ENCODE measurements around the gene CLCNKB.

The CLCNKB gene

GRCh38 chr1:16087733-16088132 lies 44.2 kb downstream of the CLCNKB start:
- Histone ChIP-seq H3K27ac (ENCODE audit: low read length) (no peak overlapping the region), H3K27me3 (ENCODE audit: control insufficient read depth, insufficient read depth, low read length) (no peaks in the 10 kb centered on the region), H3K4me1 (ENCODE audit: control insufficient read depth, low read depth, low read length) (no peaks in the 10 kb centered on the region), H3K9ac (ENCODE audit: low read length) (no peak overlapping the region), H3K4me3 (ENCODE audit: low read length) (no peak overlapping the region), H3K36me3 (ENCODE audit: control insufficient read depth, low read depth, low read length) (no peaks in the 10 kb centered on the region), H3K9me3 (ENCODE audit: control insufficient read depth, low read depth, low read length) (no peaks in the 10 kb centered on the region)

- H3K9ac ChIP-seq (ENCODE audit: low read length): no peak overlapping the region
Observed at GRCh38 chr1:16088351-16088911, 44.8 kb downstream of the CLCNKB start.

GRCh38 chr1:16088996-16089395 lies 45.4 kb downstream of the CLCNKB start:
- no peak overlapping the region for H3K27ac ChIP-seq (ENCODE audit: low read length)
- H3K27me3 ChIP-seq (ENCODE audit: control insufficient read depth, insufficient read depth, low read length): no peaks in the 10 kb centered on the region
- no peak overlapping the region for H3K4me3 ChIP-seq (ENCODE audit: low read length)
- no peak overlapping the region for H3K9ac ChIP-seq (ENCODE audit: low read length)
- no peaks in the 10 kb centered on the region for H3K9me3 ChIP-seq (ENCODE audit: control insufficient read depth, low read depth, low read length)
- peaks cover 2% of the 10 kb centered on the region for H3K4me1 ChIP-seq (ENCODE audit: control insufficient read depth, low read depth, low read length)
- H3K36me3 ChIP-seq (ENCODE audit: control insufficient read depth, low read depth, low read length): no peaks in the 10 kb centered on the region

More at GRCh38 chr1:16088351-16088911, 44.8 kb downstream of the CLCNKB start:
- no peak overlapping the region for H3K27ac ChIP-seq (ENCODE audit: low read length)
- H3K9me3 ChIP-seq (ENCODE audit: control insufficient read depth, low read depth, low read length): no peaks in the 10 kb centered on the region
- H3K4me3 ChIP-seq (ENCODE audit: low read length): no peak overlapping the region
- H3K36me3 ChIP-seq (ENCODE audit: control insufficient read depth, low read depth, low read length): no peaks in the 10 kb centered on the region
- no peaks in the 10 kb centered on the region for H3K27me3 ChIP-seq (ENCODE audit: control insufficient read depth, insufficient read depth, low read length)
- no peaks in the 10 kb centered on the region for H3K4me1 ChIP-seq (ENCODE audit: control insufficient read depth, low read depth, low read length)

- H3K36me3 ChIP-seq (ENCODE audit: control insufficient read depth, low read depth, low read length): no peaks in the 10 kb centered on the region
- peaks cover 5% of the 10 kb centered on the region for H3K4me1 ChIP-seq (ENCODE audit: control insufficient read depth, low read depth, low read length)
- no peak overlapping the region for H3K27ac ChIP-seq (ENCODE audit: low read length)
Observed at GRCh38 chr1:16090076-16090826, 46.7 kb downstream of the CLCNKB start.

GRCh38 chr1:16091296-16091695 lies 47.7 kb downstream of the CLCNKB start:
- no peaks in the 10 kb centered on the region for H3K27me3 ChIP-seq (ENCODE audit: control insufficient read depth, insufficient read depth, low read length)
- H3K9me3 ChIP-seq (ENCODE audit: control insufficient read depth, low read depth, low read length): no peaks in the 10 kb centered on the region
- H3K9ac ChIP-seq (ENCODE audit: low read length): no peak overlapping the region
- H3K36me3 ChIP-seq (ENCODE audit: control insufficient read depth, low read depth, low read length): no peaks in the 10 kb centered on the region
- H3K4me3 ChIP-seq (ENCODE audit: low read length): no peak overlapping the region
- no peak overlapping the region for H3K27ac ChIP-seq (ENCODE audit: low read length)
- peaks cover 5% of the 10 kb centered on the region for H3K4me1 ChIP-seq (ENCODE audit: control insufficient read depth, low read depth, low read length)

More at GRCh38 chr1:16090076-16090826, 46.7 kb downstream of the CLCNKB start:
- Histone ChIP-seq H3K9me3 (ENCODE audit: control insufficient read depth, low read depth, low read length) (no peaks in the 10 kb centered on the region), H3K4me3 (ENCODE audit: low read length) (no peak overlapping the region), H3K9ac (ENCODE audit: low read length) (no peak overlapping the region), H3K27me3 (ENCODE audit: control insufficient read depth, insufficient read depth, low read length) (no peaks in the 10 kb centered on the region)

- H3K27me3 ChIP-seq (ENCODE audit: control insufficient read depth, insufficient read depth, low read length): no peaks in the 10 kb centered on the region
- no peak overlapping the region for H3K27ac ChIP-seq (ENCODE audit: low read length)
- H3K9me3 ChIP-seq (ENCODE audit: control insufficient read depth, low read depth, low read length): no peaks in the 10 kb centered on the region
- no peak overlapping the region for H3K9ac ChIP-seq (ENCODE audit: low read length)
- no peak overlapping the region for H3K4me3 ChIP-seq (ENCODE audit: low read length)
- H3K36me3 ChIP-seq (ENCODE audit: control insufficient read depth, low read depth, low read length): no peaks in the 10 kb centered on the region
- H3K4me1 ChIP-seq (ENCODE audit: control insufficient read depth, low read depth, low read length): peaks cover 5% of the 10 kb centered on the region
Observed at GRCh38 chr1:16092097-16092922, 48.7 kb downstream of the CLCNKB start.

GRCh38 chr1:16092923-16093511 lies 49.4 kb downstream of the CLCNKB start:
- H3K4me1 ChIP-seq (ENCODE audit: control insufficient read depth, low read depth, low read length): peaks cover 5% of the 10 kb centered on the region
- no peaks in the 10 kb centered on the region for H3K36me3 ChIP-seq (ENCODE audit: control insufficient read depth, low read depth, low read length)
- no peaks in the 10 kb centered on the region for H3K27me3 ChIP-seq (ENCODE audit: control insufficient read depth, insufficient read depth, low read length)
- no peak overlapping the region for H3K9ac ChIP-seq (ENCODE audit: low read length)
- no peak overlapping the region for H3K27ac ChIP-seq (ENCODE audit: low read length)
- H3K4me3 ChIP-seq (ENCODE audit: low read length): no peak overlapping the region
- no peaks in the 10 kb centered on the region for H3K9me3 ChIP-seq (ENCODE audit: control insufficient read depth, low read depth, low read length)

GRCh38 chr1:16093611-16094010 lies 50.0 kb downstream of the CLCNKB start:
- Histone ChIP-seq H3K9ac (ENCODE audit: low read length) (no peak overlapping the region), H3K4me3 (ENCODE audit: low read length) (no peak overlapping the region), H3K4me1 (ENCODE audit: control insufficient read depth, low read depth, low read length) (peaks cover 5% of the 10 kb centered on the region), H3K36me3 (ENCODE audit: control insufficient read depth, low read depth, low read length) (no peaks in the 10 kb centered on the region), H3K27ac (ENCODE audit: low read length) (no peak overlapping the region), H3K9me3 (ENCODE audit: control insufficient read depth, low read depth, low read length) (no peaks in the 10 kb centered on the region), H3K27me3 (ENCODE audit: control insufficient read depth, insufficient read depth, low read length) (no peaks in the 10 kb centered on the region)

GRCh38 chr1:16094453-16095158 lies 51.0 kb downstream of the CLCNKB start:
- Histone ChIP-seq H3K9me3 (ENCODE audit: control insufficient read depth, low read depth, low read length) (no peaks in the 10 kb centered on the region), H3K27me3 (ENCODE audit: control insufficient read depth, insufficient read depth, low read length) (no peaks in the 10 kb centered on the region), H3K4me1 (ENCODE audit: control insufficient read depth, low read depth, low read length) (peaks cover 5% of the 10 kb centered on the region), H3K4me3 (ENCODE audit: low read length) (no peak overlapping the region), H3K36me3 (ENCODE audit: control insufficient read depth, low read depth, low read length) (no peaks in the 10 kb centered on the region), H3K9ac (ENCODE audit: low read length) (no peak overlapping the region), H3K27ac (ENCODE audit: low read length) (no peak overlapping the region)

- Histone ChIP-seq H3K36me3 (ENCODE audit: control insufficient read depth, low read depth, low read length) (no peaks in the 10 kb centered on the region), H3K4me3 (ENCODE audit: low read length) (no peak overlapping the region), H3K27me3 (ENCODE audit: control insufficient read depth, insufficient read depth, low read length) (no peaks in the 10 kb centered on the region), H3K9me3 (ENCODE audit: control insufficient read depth, low read depth, low read length) (no peaks in the 10 kb centered on the region), H3K27ac (ENCODE audit: low read length) (no peak overlapping the region), H3K4me1 (ENCODE audit: control insufficient read depth, low read depth, low read length) (peaks cover 5% of the 10 kb centered on the region), H3K9ac (ENCODE audit: low read length) (no peak overlapping the region)
Observed at GRCh38 chr1:16095447-16095846, 51.9 kb downstream of the CLCNKB start.

- Histone ChIP-seq H3K36me3 (ENCODE audit: control insufficient read depth, low read depth, low read length) (no peaks in the 10 kb centered on the region), H3K27ac (ENCODE audit: low read length) (no peak overlapping the region), H3K4me3 (ENCODE audit: low read length) (no peak overlapping the region), H3K9ac (ENCODE audit: low read length) (no peak overlapping the region), H3K9me3 (ENCODE audit: control insufficient read depth, low read depth, low read length) (no peaks in the 10 kb centered on the region), H3K27me3 (ENCODE audit: control insufficient read depth, insufficient read depth, low read length) (no peaks in the 10 kb centered on the region), H3K4me1 (ENCODE audit: control insufficient read depth, low read depth, low read length) (no peaks in the 10 kb centered on the region)
Observed at GRCh38 chr1:16099412-16099811, 55.8 kb downstream of the CLCNKB start.

All from iPS-18a (cell line).